GM12878 (cell line): ENCODE data around the gene NEMP2. TPM values are rescaled to one million over a fixed set of nuclear protein-coding genes. Genes with fewer than 3 reads are reported as not detected.

Experiments used
- ATAC-seq: fragments of 200-7000 bp; cut with Tn5 transposase; 3 replicates; pipeline ENCODE4 v1.9.1; 2020; ENCODE audit warnings: mild to moderate bottlenecking, moderate library complexity
- BruUV-seq: library from RNA; stranded (reverse); fragments of 400-500 nt; replicated peaks from 2 replicates; lab custom pipeline; 2021; lab: Mats Ljungman, UMichigan
- CTCF ChIA-PET: fragments of 300-600 bp; sonication (Branson Sonifier 250); formaldehyde crosslinking; extraction: SDS; loops from one replicate; lab custom pipeline; 2021; ENCODE audit warnings: inconsistent platforms; lab: Yijun Ruan, JAX
- POLR2A ChIA-PET: fragments of 350-600 bp; formaldehyde crosslinking; extraction: SDS; loops from one replicate; lab custom pipeline; 2021; ENCODE audit warnings: inconsistent platforms; lab: Charles Lee
- RAD21 ChIA-PET: fragments of 300-600 bp; sonication (Branson Sonifier 250); formaldehyde crosslinking; loops from one replicate; lab custom pipeline; 2023; ENCODE audit warnings: antibody characterized with exemption; ENCODE audit not compliant: unreplicated experiment; lab: Charles Lee
- SMC1A ChIA-PET: fragments of 300-600 bp; sonication (Branson Sonifier 250); formaldehyde crosslinking; loops from one replicate; lab custom pipeline; 2023; ENCODE audit not compliant: unreplicated experiment, uncharacterized antibody; lab: Charles Lee
- DNase-seq: peaks from one replicate; pipeline ENCODE4 v3.0.0-alpha.2; 2011; ENCODE audit warnings: low read depth, low spot score
- FAIRE-seq: peaks from 3 replicates; lab custom pipeline; 2011; peaks lifted over from hg19 to GRCh38; lab: Jason Lieb, UNC
- H2AFZ ChIP-seq: 2 replicates; pipeline ENCODE4 v1.6.0; 2011; ENCODE audit warnings: low read depth, low read length, control low read depth; ENCODE audit not compliant: control insufficient read depth
- H3K27ac ChIP-seq: 2 replicates; pipeline ENCODE4 v1.5.1; 2011; ENCODE audit warnings: control low read depth; ENCODE audit not compliant: control insufficient read depth, insufficient read depth
- H3K27me3 ChIP-seq, 2 experiments: replicated peaks in 1 of 2; 2 replicates each; pipeline versions ENCODE4 v1.6.0 to v1.6.1; 2011; ENCODE audit warnings: low read length in 1 of 2; ENCODE audit not compliant: control insufficient read depth in 2 of 2, insufficient read depth in 2 of 2
- H3K36me3 ChIP-seq, 2 experiments: 2 replicates each; pipeline ENCODE4 v1.5.1; 2011; ENCODE audit warnings: low read length in 1 of 2; ENCODE audit not compliant: control insufficient read depth in 2 of 2, insufficient read depth in 2 of 2
- H3K4me1 ChIP-seq: 2 replicates; pipeline ENCODE4 v1.6.1; 2011; ENCODE audit warnings: mild to moderate bottlenecking, low read length, moderate library complexity, mixed read lengths; ENCODE audit not compliant: control insufficient read depth, insufficient read depth
- H3K4me2 ChIP-seq: 2 replicates; pipeline ENCODE4 v1.6.0; 2011; ENCODE audit warnings: control low read depth; ENCODE audit not compliant: control insufficient read depth, insufficient read depth
- H3K4me3 ChIP-seq: fragments of 200-600 bp; sonication (generic); 2 replicates; pipeline ENCODE4 v1.5.1; 2016
- H3K79me2 ChIP-seq: 2 replicates; pipeline ENCODE4 v1.6.0; 2011; ENCODE audit warnings: low read length; ENCODE audit not compliant: control insufficient read depth, insufficient read depth
- H3K9ac ChIP-seq: 2 replicates; pipeline ENCODE4 v1.8.0; 2011; ENCODE audit warnings: low read length, control low read depth, mixed read lengths; ENCODE audit not compliant: control insufficient read depth, insufficient read depth
- H3K9me3 ChIP-seq: replicated peaks from 3 replicates; pipeline ENCODE4 v1.5.1; 2011; ENCODE audit warnings: mild to moderate bottlenecking, low read length; ENCODE audit not compliant: control insufficient read depth, insufficient read depth
- H4K20me1 ChIP-seq: 2 replicates; pipeline ENCODE4 v1.6.0; 2011; ENCODE audit not compliant: control insufficient read depth, insufficient read depth
- CBFB ChIP-seq: IDR thresholded peaks from 2 replicates; pipeline ENCODE4 v1.6.1; 2016; ENCODE audit warnings: antibody characterized with exemption, low read depth
- ESRRA ChIP-seq: IDR thresholded peaks from 2 replicates; pipeline ENCODE4 v1.6.1; 2012; ENCODE audit warnings: mild to moderate bottlenecking, low read length, improper control_type of control experiment
- JUNB ChIP-seq: IDR thresholded peaks from 2 replicates; pipeline ENCODE4 v1.6.1; 2016; ENCODE audit warnings: antibody characterized with exemption, mild to moderate bottlenecking
- NFYB ChIP-seq: IDR thresholded peaks from 2 replicates; pipeline ENCODE4 v1.6.1; 2011; ENCODE audit warnings: low read depth, mild to moderate bottlenecking, low read length, improper control_type of control experiment, moderate library complexity; ENCODE audit not compliant: insufficient read depth
- NKRF ChIP-seq: fragments of 450-650 bp; conservative IDR thresholded peaks from 2 replicates; pipeline ENCODE4 v1.6.1; 2017; ENCODE audit warnings: mild to moderate bottlenecking, moderate library complexity
- RAD21 ChIP-seq: IDR thresholded peaks from 2 replicates; pipeline ENCODE4 v1.6.1; 2011; ENCODE audit warnings: mild to moderate bottlenecking, low read depth, low read length, moderate library complexity; ENCODE audit not compliant: insufficient read depth
- RFX5 ChIP-seq: IDR thresholded peaks from 2 replicates; pipeline ENCODE4 v1.6.1; 2011; ENCODE audit warnings: low read depth, low read length, improper control_type of control experiment
- STAT1 ChIP-seq: fragments of 450-650 bp; conservative IDR thresholded peaks from 2 replicates; pipeline ENCODE4 v1.6.1; 2014; ENCODE audit warnings: antibody characterized with exemption, mild to moderate bottlenecking
- STAT3 ChIP-seq: IDR thresholded peaks from 2 replicates; pipeline ENCODE4 v1.6.1; 2011; ENCODE audit warnings: low read depth, low read length, improper control_type of control experiment
- TCF3 ChIP-seq: IDR thresholded peaks from 2 replicates; pipeline ENCODE4 v1.6.1; 2012; ENCODE audit warnings: low read depth, mild to moderate bottlenecking, low read length, borderline replicate concordance; ENCODE audit not compliant: insufficient read depth
- YBX1 ChIP-seq: fragments of 450-650 bp; IDR thresholded peaks from 2 replicates; pipeline ENCODE4 v1.6.1; 2016; ENCODE audit warnings: antibody characterized with exemption
- ZBTB40 ChIP-seq: fragments of 450-650 bp; IDR thresholded peaks from 2 replicates; pipeline ENCODE4 v1.6.1; 2016; ENCODE audit warnings: mild to moderate bottlenecking, moderate library complexity, borderline replicate concordance
- ZNF24 ChIP-seq: fragments of 450-650 bp; IDR thresholded peaks from 2 replicates; pipeline ENCODE4 v1.6.1; 2017; ENCODE audit warnings: antibody characterized with exemption, mild to moderate bottlenecking
- WGBS: methylation state at CpG from one replicate; pipeline ENCODE4 v1.1.6; 2016; ENCODE audit warnings: low lambda C conversion rate; ENCODE audit not compliant: insufficient replicate concordance, insufficient coverage; ENCODE audit errors: missing lambda C conversion rate; 5-methylcytosine and 5-hydroxymethylcytosine counted together
- in situ Hi-C: fragments of 300-500 bp; cut with MboI; formaldehyde crosslinking; loops from 9 replicates; pipeline ENCODE4 v1.14.3; 2018; ENCODE audit warnings: mixed read lengths
- intact Hi-C: fragments of 100-400 bp; cut with micrococcal nuclease; formaldehyde crosslinking; loops from one replicate; pipeline ENCODE4 v1.14.2; 2022; ENCODE audit not compliant: unreplicated experiment
- polyA plus RNA-seq, 11 experiments: library from polyadenylated mRNA; depleted of rRNA in 4 of 11; unstranded in 6 of 11; stranded (reverse) in 5 of 11; fragments of >200 nt; fragmentation: Nextera tagmentation in 4 of 11; fragmentation: Illumina TruSeq in 1 of 11; extraction: Ambion mirVana in 4 of 11; extraction: Trizol in 1 of 11; gene quantifications; 1 replicate in 1 of 11; 2 replicates in 10 of 11; pipeline versions ENCODE4 v1.2.1 to v1.2.3, GENCODE V29; 2011 to 2016; ENCODE audit warnings: inconsistent platforms in 2 of 11, missing spikeins in 2 of 11, low read depth in 1 of 11
- total RNA-seq, 4 experiments: library from RNA; depleted of rRNA in 3 of 4; stranded (reverse); fragments of >200 nt in 3 of 4; fragmentation: Illumina TruSeq in 1 of 4; extraction: Trizol in 1 of 4; gene quantifications; 2 replicates each; pipeline versions ENCODE4 v1.2.1 to v1.2.3, GENCODE V29; 2013 to 2021
- TF ChIP-seq, protein P1 (sequence below): IDR thresholded peaks from 2 replicates; pipeline ENCODE4 v1.6.1; 2011; ENCODE audit warnings: low read depth, low read length, improper control_type of control experiment, borderline replicate concordance
- TF ChIP-seq, protein P2 (sequence below): IDR thresholded peaks from 2 replicates; pipeline ENCODE4 v1.6.1; 2012; ENCODE audit warnings: mild to moderate bottlenecking, low read depth, low read length

Gene NEMP2
- total and polyA plus RNA-seq, 10 of the 15 experiments (the other 5 are each of a cell fraction or from before 2014, with no cell fraction given): 2.3 to 14.0 (median 8.1) TPM

DNA sequence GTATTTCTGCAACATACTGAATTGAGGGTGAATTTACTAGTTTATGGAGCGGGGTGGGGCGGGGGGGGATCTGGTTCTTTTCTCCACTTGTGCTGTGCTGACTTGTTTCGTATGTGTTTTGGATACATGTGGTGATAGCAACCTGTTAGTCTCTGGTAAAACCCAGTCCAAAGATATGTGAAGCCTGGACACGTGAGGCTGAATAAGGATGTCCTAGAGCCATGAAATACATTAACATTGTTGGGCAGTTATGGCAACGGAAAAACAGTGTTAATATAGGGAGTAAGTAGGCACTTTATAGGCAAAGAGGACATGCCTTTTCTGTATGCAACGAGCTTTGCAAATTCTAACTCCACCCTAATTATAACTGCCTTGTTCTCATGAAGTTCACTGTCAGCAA lies 42.1 kb upstream of the NEMP2 start:
- SMC1A ChIA-PET: interaction anchor here (0.6 to 1.5 kb wide), 5 partner anchors 9 to 323 kb away, joined by 3 to 4 read pairs (median 3); no protein-coding TSS in a partner anchor
- Histone ChIP-seq H3K27ac (no peak overlapping the region), H3K9ac (no peak overlapping the region), H3K9me3 (no peaks in the 10 kb centered on the region), H2AFZ (no peak overlapping the region), H3K27me3 (no peaks in the 10 kb centered on the region), H3K4me1 (no peaks in the 10 kb centered on the region), H3K79me2 (no peaks in the 10 kb centered on the region), H3K4me2 (no peak overlapping the region), H3K36me3 (no peaks in the 10 kb centered on the region), H4K20me1 (no peaks in the 10 kb centered on the region), H3K4me3 (no peak overlapping the region)
- DNase-seq (no peak), FAIRE-seq (no peak), ATAC-seq (no peak)
- POLR2A ChIA-PET: interaction anchor here (0.6 kb wide), 1 partner anchor 26 kb away, joined by 4 read pairs; no protein-coding TSS in a partner anchor
- CTCF ChIA-PET: no interaction called here
- intact Hi-C loops: no loop called here
- RAD21 ChIA-PET: interaction anchor here (0.6 kb wide), 1 partner anchor 24 kb away, joined by 4 read pairs; no protein-coding TSS in a partner anchor
- in situ Hi-C loops: no loop called here
- 94% methylated on average over 6 of the region's 6 CpGs for WGBS
- no TSS peak for BruUV-seq
- TF ChIP-seq STAT3: no peak
- TF ChIP-seq ZNF24: no peak
- TF ChIP-seq NFYB: no peak
- TF ChIP-seq NKRF: no peak
- TF ChIP-seq, protein P1, sequence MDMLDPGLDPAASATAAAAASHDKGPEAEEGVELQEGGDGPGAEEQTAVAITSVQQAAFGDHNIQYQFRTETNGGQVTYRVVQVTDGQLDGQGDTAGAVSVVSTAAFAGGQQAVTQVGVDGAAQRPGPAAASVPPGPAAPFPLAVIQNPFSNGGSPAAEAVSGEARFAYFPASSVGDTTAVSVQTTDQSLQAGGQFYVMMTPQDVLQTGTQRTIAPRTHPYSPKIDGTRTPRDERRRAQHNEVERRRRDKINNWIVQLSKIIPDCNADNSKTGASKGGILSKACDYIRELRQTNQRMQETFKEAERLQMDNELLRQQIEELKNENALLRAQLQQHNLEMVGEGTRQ: no peak
- TF ChIP-seq RAD21: no peak
- TF ChIP-seq JUNB: no peak
- TF ChIP-seq, protein P2, sequence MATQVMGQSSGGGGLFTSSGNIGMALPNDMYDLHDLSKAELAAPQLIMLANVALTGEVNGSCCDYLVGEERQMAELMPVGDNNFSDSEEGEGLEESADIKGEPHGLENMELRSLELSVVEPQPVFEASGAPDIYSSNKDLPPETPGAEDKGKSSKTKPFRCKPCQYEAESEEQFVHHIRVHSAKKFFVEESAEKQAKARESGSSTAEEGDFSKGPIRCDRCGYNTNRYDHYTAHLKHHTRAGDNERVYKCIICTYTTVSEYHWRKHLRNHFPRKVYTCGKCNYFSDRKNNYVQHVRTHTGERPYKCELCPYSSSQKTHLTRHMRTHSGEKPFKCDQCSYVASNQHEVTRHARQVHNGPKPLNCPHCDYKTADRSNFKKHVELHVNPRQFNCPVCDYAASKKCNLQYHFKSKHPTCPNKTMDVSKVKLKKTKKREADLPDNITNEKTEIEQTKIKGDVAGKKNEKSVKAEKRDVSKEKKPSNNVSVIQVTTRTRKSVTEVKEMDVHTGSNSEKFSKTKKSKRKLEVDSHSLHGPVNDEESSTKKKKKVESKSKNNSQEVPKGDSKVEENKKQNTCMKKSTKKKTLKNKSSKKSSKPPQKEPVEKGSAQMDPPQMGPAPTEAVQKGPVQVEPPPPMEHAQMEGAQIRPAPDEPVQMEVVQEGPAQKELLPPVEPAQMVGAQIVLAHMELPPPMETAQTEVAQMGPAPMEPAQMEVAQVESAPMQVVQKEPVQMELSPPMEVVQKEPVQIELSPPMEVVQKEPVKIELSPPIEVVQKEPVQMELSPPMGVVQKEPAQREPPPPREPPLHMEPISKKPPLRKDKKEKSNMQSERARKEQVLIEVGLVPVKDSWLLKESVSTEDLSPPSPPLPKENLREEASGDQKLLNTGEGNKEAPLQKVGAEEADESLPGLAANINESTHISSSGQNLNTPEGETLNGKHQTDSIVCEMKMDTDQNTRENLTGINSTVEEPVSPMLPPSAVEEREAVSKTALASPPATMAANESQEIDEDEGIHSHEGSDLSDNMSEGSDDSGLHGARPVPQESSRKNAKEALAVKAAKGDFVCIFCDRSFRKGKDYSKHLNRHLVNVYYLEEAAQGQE: no peak
- no peak for TF ChIP-seq ZBTB40
- TF ChIP-seq TCF3: no peak
- TF ChIP-seq STAT1: no peak
- no peak for TF ChIP-seq RFX5
- TF ChIP-seq YBX1: no peak
- no peak for TF ChIP-seq CBFB
- no peak for TF ChIP-seq ESRRA
